ENCODE measurements around the gene SIRT2. TPM values are rescaled to one million over a fixed set of nuclear protein-coding genes. Genes with fewer than 3 reads are reported as not detected.

The SIRT2 gene
- total RNA-seq, 4 donors from 2014 or later, result 108 to 154 (median 129) TPM

DNA sequence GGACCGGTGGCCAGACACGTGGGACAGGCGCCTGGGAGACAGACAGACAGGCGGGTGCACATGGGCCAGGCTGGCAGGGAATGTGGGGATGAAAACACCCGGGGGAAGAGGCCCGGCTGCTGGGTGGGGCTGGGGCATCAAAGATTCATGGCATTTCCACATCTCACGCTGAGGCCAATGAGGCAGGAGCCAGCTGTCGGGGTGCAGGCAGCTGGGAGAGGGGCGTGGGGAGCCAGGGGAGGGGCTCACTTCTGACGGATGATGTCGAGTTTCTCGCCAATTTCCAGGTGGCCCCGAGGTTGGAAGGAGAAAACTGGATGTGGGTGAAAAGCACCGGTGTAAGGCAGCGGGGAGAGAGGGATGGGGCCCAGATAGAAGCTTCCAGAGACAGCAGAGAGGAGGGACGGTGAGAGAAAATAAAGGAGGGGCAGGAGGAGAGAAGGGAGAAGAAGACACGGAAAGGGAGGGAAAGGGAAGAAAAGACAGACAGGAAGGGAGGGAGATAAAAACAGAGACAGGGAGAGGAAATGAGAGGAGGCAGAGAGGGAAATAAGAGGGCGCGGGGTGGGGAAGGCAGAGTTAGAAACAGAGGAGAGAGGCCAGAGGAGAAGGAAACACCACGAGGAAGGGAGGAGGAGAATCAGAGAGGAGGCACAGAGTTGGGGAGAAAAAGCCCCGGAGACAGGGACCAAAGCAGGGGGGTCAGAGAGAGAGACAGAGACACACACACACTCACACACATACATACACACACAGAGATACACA, 20.6 kb upstream of the SIRT2 start:
- no peak for DNase-seq (ENCODE audit: low spot score in 2 of 2)
- Histone ChIP-seq H3K4me3 (no peak overlapping the region), H3K27ac (no peak overlapping the region), H3K36me3 (peaks cover 0 to 47% (median 0%) of the 10 kb centered on the region in 3 donors), H3K4me1 (no peaks in the 10 kb centered on the region), H3K27me3 (no peaks in the 10 kb centered on the region), H3K9me3 (no peaks in the 10 kb centered on the region)
- 60 to 62% methylated on average over 21 of the region's 21 CpGs for WGBS, 2 donors
- TF ChIP-seq CTCF (IDR thresholded peaks at IDR 0.05) (no peak), POLR2A (IDR thresholded peaks at IDR 0.05) (no peak), EP300 (IDR thresholded peaks at IDR 0.05) (no peak)

DNA sequence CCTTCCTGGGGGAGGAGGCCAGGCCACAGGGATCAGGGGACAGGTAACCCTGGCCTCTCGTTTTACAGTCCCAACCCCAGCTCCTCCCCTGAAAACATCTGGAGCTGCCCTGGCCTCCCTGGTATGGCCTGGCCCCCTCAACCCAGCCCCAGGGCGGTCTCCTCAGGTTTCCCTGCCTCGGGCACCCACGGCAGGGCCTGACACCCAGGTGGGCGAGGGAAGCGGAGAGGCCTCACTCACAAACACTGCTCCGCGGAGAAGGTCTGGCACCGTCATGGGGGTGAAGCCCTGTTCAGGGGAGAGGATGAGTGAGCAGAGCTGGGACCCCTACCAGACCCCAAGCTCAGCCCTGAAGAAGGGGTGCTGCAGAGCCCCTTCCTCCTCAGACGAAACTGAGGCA, 19.1 kb upstream of the SIRT2 start:
- Histone ChIP-seq H3K36me3 (peaks cover 0 to 37% (median 0%) of the 10 kb centered on the region in 3 donors), H3K9me3 (no peaks in the 10 kb centered on the region), H3K27ac (no peak overlapping the region), H3K27me3 (no peaks in the 10 kb centered on the region), H3K4me3 (no peak overlapping the region), H3K4me1 (no peaks in the 10 kb centered on the region)
- 86 to 95% methylated on average over 8 to 10 of the region's 10 CpGs for WGBS, 2 donors
- no peak for TF ChIP-seq EP300 (IDR thresholded peaks at IDR 0.05)
- TF ChIP-seq POLR2A (IDR thresholded peaks at IDR 0.05), result no peak
- no peak for TF ChIP-seq CTCF (IDR thresholded peaks at IDR 0.05)
- DNase-seq (ENCODE audit: low spot score in 2 of 2), result no peak

DNA sequence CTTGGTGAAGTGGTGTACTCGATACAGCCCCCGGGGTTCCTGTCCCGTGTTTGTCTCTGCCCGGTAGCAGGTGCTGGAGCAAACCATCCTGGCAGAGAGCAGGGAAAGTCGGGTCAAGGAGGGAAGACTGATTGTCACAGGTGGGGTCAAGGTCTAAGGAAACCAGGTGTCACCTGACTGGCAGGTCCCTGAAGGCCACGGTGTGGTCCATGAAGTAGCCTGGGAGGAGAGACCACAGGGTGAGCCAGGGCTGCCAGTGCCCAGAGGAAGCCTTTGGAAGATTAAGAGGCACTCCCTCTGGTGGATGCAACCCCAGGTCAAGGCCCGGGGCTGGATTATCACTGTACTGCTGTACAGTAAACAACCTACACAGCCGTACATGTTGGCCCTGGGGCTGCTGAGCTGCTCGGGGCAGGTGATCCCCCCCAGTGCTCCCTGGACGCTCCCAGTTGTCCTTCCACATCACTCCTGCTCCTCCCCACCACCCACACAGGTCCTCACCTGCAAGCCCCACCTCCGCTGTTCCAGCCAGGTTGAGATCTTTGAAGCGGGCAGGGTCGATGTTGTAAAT, 18.6 kb upstream of the SIRT2 start:
- H3K4me3 ChIP-seq, result no peak overlapping the region
- H3K27me3 ChIP-seq, result no peaks in the 10 kb centered on the region
- H3K36me3 ChIP-seq, result peaks cover 0 to 35% (median 0%) of the 10 kb centered on the region in 3 donors
- H3K9me3 ChIP-seq, result no peaks in the 10 kb centered on the region
- H3K27ac ChIP-seq, result no peak overlapping the region
- no peak for TF ChIP-seq POLR2A (IDR thresholded peaks at IDR 0.05)
- no peak for TF ChIP-seq CTCF (IDR thresholded peaks at IDR 0.05)
- no peak for TF ChIP-seq EP300 (IDR thresholded peaks at IDR 0.05)
- H3K4me1 ChIP-seq, result no peaks in the 10 kb centered on the region
- DNase-seq (ENCODE audit: low spot score in 2 of 2), result no peak
- 80 to 86% methylated on average over 11 to 12 of the region's 13 CpGs for WGBS, 2 donors

DNA sequence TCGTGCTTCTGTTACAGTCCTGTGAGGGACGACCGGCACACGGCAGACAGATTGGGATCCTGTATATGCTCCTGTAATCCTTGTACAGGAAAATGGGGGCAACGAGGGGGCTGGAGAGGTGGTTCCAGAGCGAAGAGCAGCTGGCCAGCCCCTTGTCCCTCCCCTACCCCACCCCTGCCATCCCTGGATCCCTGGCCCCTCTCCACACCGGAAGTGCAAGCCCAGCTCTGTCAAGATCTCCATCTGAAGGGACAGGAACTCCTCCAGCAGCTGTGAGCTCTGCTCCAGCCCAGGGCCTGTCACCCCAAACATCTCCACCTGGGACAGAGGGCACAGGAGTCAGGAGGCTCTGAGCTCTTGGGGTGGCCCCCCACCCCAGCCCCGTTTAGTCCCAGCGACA, 18.1 kb upstream of the SIRT2 start:
- Histone ChIP-seq H3K4me3 (no peak overlapping the region), H3K27me3 (peaks cover 0 to 2% of the 10 kb centered on the region in 2 donors), H3K9me3 (no peaks in the 10 kb centered on the region), H3K4me1 (no peaks in the 10 kb centered on the region), H3K36me3 (peaks cover 0 to 33% (median 0%) of the 10 kb centered on the region in 3 donors), H3K27ac (no peak overlapping the region)
- TF ChIP-seq EP300 (IDR thresholded peaks at IDR 0.05) (no peak), POLR2A (IDR thresholded peaks at IDR 0.05) (no peak), CTCF (IDR thresholded peaks at IDR 0.05) (no peak)
- WGBS, 2 donors, result 66 to 82% methylated on average over 9 of the region's 9 CpGs
- no peak for DNase-seq (ENCODE audit: low spot score in 2 of 2)

All from tibial nerve (tissue), 4 donors.